Activated naive CD8-positive, alpha-beta T cell treated with anti-CD3 and anti-CD28 coated beads, Interleukin-2, amount 50 U/mL, for 24 hours (primary cell): ENCODE data around the gene ATXN10.
"Not testable (repeated sequence)": the region's sequence is repeated elsewhere in the genome, so short reads cannot be mapped to it uniquely, and the experiment has no call there.

Experiments used
- ATAC-seq: fragments of 150-1000 bp; cut with Tn5 transposase; one replicate; pipeline ENCODE4 v1.10.0; 2021
- DNase-seq: peaks from one replicate; pipeline ENCODE4 v3.0.0; 2021
- H3K27ac Mint-ChIP-seq: one replicate; pipeline ENCODE4 v1.8.0; 2021; ENCODE audit warnings: mild to moderate bottlenecking, mixed read lengths
- H3K27me3 Mint-ChIP-seq: one replicate; pipeline ENCODE4 v1.8.0; 2021; ENCODE audit warnings: mixed read lengths
- H3K36me3 Mint-ChIP-seq: one replicate; pipeline ENCODE4 v1.8.0; 2021; ENCODE audit warnings: low read depth, mixed read lengths
- H3K4me1 Mint-ChIP-seq: one replicate; pipeline ENCODE4 v1.8.0; 2021; ENCODE audit warnings: mixed read lengths
- H3K4me3 Mint-ChIP-seq: one replicate; pipeline ENCODE4 v1.8.0; 2021; ENCODE audit warnings: mild to moderate bottlenecking, moderate library complexity, mixed read lengths
- H3K9me3 Mint-ChIP-seq: one replicate; pipeline ENCODE4 v1.8.0; 2021; ENCODE audit warnings: mixed read lengths

Gene ATXN10

DNA sequence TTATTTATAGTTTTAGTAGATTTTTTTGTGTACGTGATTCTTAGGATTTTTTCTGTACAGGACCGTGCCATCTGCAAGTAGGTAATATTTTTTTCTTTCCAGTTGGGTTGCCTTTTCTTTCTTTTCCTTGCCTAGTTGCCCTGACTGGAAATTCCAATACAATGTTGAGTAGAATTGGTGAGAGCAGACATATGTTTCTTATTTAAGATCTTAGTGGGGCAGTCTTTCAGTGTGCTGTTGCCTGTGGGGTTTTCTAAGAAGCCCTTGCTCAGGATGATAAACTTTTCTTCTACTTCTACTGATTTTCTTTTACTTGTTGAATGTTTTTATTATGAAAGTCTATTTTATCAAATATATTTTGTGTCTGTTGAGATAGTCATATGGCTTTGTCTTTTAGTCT lies 33.0 kb downstream of the ATXN10 start:
- H3K27ac Mint-ChIP-seq, result no peak overlapping the region
- H3K4me3 Mint-ChIP-seq, result no peak overlapping the region
- H3K4me1 Mint-ChIP-seq, result peaks cover 16% of the 10 kb centered on the region
- DNase-seq, result no peak
- peaks cover 68% of the 10 kb centered on the region for H3K36me3 Mint-ChIP-seq
- no peak for ATAC-seq
- H3K9me3 Mint-ChIP-seq, result no peaks in the 10 kb centered on the region
- H3K27me3 Mint-ChIP-seq, result no peaks in the 10 kb centered on the region

DNA sequence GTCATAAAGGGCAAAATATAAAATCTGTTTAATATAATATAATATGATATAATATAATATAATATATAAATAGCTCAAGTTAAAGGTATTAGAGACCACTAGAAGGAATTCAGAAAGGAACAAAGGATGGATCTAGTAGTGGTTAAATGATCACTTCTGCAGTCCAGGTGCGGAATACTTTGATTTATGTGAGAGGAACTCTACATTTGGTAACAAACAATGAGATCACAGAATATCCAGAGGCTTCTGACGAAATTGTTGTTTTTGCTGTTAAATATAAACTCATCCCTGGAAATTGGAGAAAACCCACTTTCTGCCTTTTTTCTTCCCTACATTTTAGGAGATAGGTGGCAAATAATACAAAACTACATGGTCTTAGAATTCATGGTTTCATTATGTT lies 36.0 kb downstream of the ATXN10 start:
- ATAC-seq, result no peak
- Mint-ChIP-seq H3K27ac (no peak overlapping the region), H3K4me3 (no peak overlapping the region), H3K4me1 (peaks cover 23% of the 10 kb centered on the region), H3K36me3 (peaks cover 67% of the 10 kb centered on the region), H3K27me3 (no peaks in the 10 kb centered on the region), H3K9me3 (no peaks in the 10 kb centered on the region)
- DNase-seq, result no peak

DNA sequence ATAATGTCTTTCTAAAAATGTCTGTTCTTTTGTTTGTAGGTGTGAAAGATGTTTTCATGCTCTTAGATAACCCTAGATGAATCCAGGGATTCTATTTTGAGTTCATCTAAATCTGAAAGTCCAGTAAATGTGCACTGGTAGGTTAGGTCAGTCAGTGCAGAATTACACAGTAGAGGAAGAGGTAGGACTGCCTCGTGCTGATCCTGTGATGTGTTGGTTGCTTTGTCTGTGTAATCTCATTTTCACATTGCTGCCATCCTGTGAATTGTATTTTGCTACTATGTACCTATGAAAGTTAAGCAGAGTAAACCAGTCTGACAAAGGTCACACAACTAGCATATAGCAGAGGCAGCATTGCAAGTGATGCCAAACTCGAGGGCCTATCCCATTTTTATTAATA lies 36.5 kb downstream of the ATXN10 start:
- Mint-ChIP-seq H3K9me3 (no peaks in the 10 kb centered on the region), H3K4me1 (peaks cover 23% of the 10 kb centered on the region), H3K27me3 (no peaks in the 10 kb centered on the region), H3K4me3 (no peak overlapping the region), H3K36me3 (peaks cover 63% of the 10 kb centered on the region), H3K27ac (no peak overlapping the region)
- ATAC-seq (no peak), DNase-seq (no peak)

DNA sequence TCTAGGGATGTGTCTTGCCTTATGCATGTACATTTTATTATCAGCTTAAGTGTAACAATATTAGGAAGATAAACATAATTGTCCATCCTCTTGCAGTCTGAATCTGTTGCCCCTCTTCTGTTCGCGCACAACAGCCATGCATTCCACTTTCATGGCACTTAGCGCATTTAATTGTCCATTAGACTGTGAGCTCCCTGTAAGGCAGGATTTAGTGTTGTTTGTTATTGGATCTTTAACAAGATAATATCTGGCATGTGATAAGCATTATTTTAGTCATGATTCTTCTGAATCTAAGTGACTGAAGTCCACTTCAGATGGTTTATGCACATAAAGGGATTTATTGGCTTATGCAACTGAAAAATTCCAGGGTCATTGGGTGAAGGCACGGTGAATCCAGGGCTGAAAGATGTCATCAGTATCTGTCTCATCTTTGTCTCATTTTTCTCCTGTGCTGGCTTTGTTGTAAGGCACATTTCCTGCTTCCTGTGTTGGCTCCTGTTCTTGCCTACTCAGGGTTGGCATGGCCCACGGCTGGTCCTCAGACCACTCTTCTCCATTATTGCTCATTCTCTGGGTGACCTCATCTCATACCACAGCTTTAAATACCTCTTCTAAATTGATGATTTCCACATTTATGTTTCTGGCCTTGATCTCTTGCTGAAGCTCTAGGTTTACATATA lies 37.6 kb downstream of the ATXN10 start:
- peaks cover 23% of the 10 kb centered on the region for H3K4me1 Mint-ChIP-seq
- H3K27ac Mint-ChIP-seq, result peak overlapping the region; percentile 40
- H3K4me3 Mint-ChIP-seq, result no peak overlapping the region
- no peaks in the 10 kb centered on the region for H3K27me3 Mint-ChIP-seq
- peaks cover 59% of the 10 kb centered on the region for H3K36me3 Mint-ChIP-seq
- H3K9me3 Mint-ChIP-seq, result no peaks in the 10 kb centered on the region
- ATAC-seq, result peak; percentile 76
- DNase-seq, result no peak

DNA sequence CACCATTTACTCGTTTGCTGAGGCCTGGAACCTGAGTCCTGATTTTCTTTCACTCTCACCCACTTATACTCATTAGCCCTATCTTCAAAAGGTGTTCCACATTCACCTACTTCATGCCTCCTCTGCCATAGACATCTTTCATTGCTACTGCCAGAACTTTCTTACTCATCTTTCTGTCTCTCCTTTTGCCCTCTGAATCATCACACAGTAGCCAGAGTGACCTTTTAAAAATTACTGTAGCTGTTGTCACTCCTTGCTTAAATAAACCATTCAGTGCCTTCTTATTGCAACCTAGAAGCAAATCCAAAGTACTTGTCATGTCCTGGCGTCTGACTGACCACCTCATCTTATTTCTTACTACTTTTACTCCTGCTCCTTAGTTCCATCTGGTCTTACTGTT lies 38.2 kb downstream of the ATXN10 start:
- ATAC-seq, result peak; percentile 84
- no peak overlapping the region for H3K4me3 Mint-ChIP-seq
- peak overlapping the region; percentile 30 for H3K27ac Mint-ChIP-seq
- peaks cover 56% of the 10 kb centered on the region for H3K36me3 Mint-ChIP-seq
- H3K9me3 Mint-ChIP-seq, result no peaks in the 10 kb centered on the region
- peaks cover 23% of the 10 kb centered on the region for H3K4me1 Mint-ChIP-seq
- no peak for DNase-seq
- no peaks in the 10 kb centered on the region for H3K27me3 Mint-ChIP-seq

DNA sequence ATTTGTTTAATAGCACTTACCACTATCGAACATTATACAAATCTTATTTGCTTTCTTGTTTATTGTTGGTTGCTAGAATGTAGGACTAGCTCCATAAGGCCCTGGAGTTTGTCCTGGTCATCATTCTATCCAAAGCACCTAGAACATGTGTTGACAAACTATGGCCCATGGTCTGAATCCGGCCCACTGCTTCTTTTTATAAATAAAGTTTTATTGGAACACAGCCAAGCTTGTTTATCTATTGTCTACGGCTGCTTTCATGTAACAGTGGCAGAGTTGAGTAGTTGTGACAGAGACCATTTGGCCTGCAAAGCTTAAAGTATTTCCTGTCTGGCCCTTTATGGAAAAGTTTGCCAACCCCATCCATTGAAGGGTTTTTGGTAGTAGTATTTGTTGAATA lies 38.8 kb downstream of the ATXN10 start:
- Mint-ChIP-seq H3K27me3 (no peaks in the 10 kb centered on the region), H3K4me3 (no peak overlapping the region), H3K36me3 (peaks cover 56% of the 10 kb centered on the region), H3K27ac (no peak overlapping the region), H3K9me3 (no peaks in the 10 kb centered on the region), H3K4me1 (peaks cover 23% of the 10 kb centered on the region)
- DNase-seq (no peak), ATAC-seq (no peak)

DNA sequence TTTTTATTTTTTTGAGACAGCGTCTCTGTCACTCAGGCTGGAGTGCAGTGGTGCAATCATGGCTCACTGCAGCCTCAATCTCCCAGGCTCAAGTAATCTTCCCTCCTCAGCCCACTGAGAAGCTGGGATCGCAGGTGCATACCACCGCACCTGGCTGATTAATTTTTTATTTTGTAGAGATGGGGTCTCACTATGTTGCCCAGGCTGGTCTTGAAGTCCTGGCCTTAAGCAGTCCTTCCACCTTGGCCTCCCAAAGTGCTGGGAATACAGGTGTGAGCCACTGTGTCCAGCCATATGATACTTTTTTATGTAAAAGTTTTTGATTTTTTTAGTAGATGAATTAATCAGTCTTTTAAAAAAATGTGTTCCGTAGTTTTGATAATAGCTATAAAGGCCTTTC lies 42.8 kb downstream of the ATXN10 start:
- H3K27me3 Mint-ChIP-seq, H3K4me3 Mint-ChIP-seq, H3K9me3 Mint-ChIP-seq, ATAC-seq, H3K27ac Mint-ChIP-seq, DNase-seq: not testable (repeated sequence)
- H3K36me3 Mint-ChIP-seq, result peaks cover 41% of the 10 kb centered on the region
- H3K4me1 Mint-ChIP-seq, result peaks cover 12% of the 10 kb centered on the region

DNA sequence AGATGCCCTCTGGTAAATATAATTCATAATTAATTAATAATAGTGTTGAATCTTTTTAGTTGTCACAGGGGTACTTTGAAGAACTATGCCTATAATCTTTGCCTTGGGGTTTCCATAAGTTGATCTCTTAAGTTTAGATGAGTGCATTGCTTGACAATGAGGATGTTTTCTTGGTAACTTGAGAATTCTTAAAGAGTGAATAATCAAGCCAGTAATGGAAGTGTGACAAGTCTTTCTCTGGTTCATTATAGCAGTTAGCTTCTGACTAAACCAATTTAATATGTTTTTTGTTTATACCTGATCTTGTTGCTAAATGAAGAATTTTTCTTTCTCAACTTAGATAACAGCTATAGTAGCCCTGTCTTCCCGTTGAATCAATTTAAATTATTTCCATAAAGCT lies 46.2 kb downstream of the ATXN10 start:
- H3K36me3 Mint-ChIP-seq, result peaks cover 37% of the 10 kb centered on the region
- peaks cover 9% of the 10 kb centered on the region for H3K4me1 Mint-ChIP-seq
- no peaks in the 10 kb centered on the region for H3K9me3 Mint-ChIP-seq
- H3K27ac Mint-ChIP-seq, result no peak overlapping the region
- DNase-seq (no peak), ATAC-seq (no peak)
- H3K4me3 Mint-ChIP-seq, result no peak overlapping the region
- H3K27me3 Mint-ChIP-seq, result no peaks in the 10 kb centered on the region

DNA sequence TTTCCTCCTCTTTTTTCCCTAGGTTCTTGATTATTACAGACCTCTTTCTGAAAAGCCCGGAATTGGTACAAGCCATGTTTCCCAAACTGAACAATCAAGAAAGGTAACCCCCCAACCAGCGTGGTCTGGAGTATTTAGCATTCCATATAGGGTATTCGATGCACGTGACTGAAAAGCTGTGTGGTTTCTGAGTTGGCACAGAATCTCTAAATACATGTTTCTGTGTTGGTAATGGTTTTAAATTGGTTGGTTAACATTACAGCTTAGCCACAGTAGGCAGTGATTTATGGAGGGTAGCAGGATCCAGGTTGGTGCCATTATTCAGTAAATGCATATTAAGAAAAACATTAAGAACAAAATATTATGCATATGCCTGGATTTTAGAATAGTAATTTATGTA lies 46.8 kb downstream of the ATXN10 start:
- DNase-seq (no peak), ATAC-seq (no peak)
- H3K4me1 Mint-ChIP-seq, result peaks cover 11% of the 10 kb centered on the region
- no peak overlapping the region for H3K4me3 Mint-ChIP-seq
- H3K27ac Mint-ChIP-seq, result no peak overlapping the region
- no peaks in the 10 kb centered on the region for H3K9me3 Mint-ChIP-seq
- peaks cover 37% of the 10 kb centered on the region for H3K36me3 Mint-ChIP-seq
- H3K27me3 Mint-ChIP-seq, result no peaks in the 10 kb centered on the region

DNA sequence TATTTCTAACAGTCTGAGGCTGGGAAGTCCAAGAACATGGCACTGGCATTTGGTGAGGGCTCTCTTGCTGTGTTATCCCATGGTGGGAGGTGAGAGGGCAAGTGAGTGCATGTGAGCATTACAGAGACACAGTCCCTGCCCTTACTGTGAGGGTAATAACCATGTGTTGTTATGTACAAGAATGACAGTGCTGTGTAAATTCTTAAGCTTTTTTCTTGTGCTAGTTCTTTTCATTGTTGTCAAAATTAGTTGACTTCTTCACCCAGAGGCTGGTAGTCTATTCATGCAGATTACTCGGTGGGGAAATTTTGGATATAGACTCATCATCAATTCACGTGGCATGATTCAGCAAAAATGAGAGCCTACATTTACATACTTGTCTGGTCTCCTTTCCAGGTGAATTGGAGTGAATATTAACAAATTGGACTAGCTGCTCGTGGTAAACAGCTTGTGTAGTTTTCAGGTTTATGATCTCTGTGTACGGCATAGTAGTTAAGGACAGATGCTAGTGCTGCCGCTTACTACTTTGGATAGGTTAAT lies 49.3 kb downstream of the ATXN10 start:
- H3K27me3 Mint-ChIP-seq, result no peaks in the 10 kb centered on the region
- DNase-seq (no peak), ATAC-seq (no peak)
- no peaks in the 10 kb centered on the region for H3K9me3 Mint-ChIP-seq
- H3K4me1 Mint-ChIP-seq, result peaks cover 27% of the 10 kb centered on the region
- peaks cover 33% of the 10 kb centered on the region for H3K36me3 Mint-ChIP-seq
- no peak overlapping the region for H3K27ac Mint-ChIP-seq
- no peak overlapping the region for H3K4me3 Mint-ChIP-seq

DNA sequence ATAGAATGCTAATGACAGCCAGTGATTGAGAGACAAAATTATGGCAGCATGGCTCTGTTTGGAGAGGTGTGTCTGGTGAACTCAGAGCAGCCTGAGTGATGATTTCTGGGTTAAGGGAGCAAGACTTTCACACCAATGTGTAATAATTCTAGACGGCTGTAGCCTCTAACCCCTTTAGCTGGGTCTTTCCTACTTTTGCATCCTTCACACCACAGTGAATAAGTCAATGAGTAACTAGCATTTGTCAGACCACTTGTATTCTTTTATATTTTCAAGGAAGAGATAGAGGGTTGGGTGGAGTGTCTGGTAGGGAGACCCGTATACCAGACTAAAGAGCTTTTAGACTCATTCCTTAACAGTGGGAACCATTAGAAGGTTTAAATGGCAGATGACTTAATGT lies 50.4 kb downstream of the ATXN10 start:
- Mint-ChIP-seq H3K36me3 (peaks cover 31% of the 10 kb centered on the region), H3K4me3 (no peak overlapping the region), H3K4me1 (peaks cover 34% of the 10 kb centered on the region), H3K9me3 (no peaks in the 10 kb centered on the region), H3K27ac (no peak overlapping the region), H3K27me3 (no peaks in the 10 kb centered on the region)
- no peak for ATAC-seq
- no peak for DNase-seq

DNA sequence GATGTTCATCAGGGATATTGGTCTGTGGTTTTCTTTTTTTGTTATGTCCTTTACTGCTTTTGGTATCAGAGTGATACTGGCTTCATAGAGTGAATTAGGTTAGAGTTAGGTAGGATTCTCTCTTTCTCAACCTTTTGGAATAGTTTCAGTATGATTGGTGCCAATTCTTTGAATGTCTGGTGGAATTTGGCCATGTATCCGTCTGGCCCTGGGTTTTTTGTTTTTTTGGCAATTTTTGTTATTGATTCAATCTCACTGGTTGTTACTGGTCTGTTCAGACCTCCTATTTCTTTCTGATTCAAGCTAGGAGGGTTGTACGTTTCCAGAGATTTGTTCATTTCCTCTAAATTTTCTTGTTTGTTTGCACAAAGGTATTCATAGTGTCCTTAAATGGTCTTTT lies 54.4 kb downstream of the ATXN10 start:
- Mint-ChIP-seq H3K4me1 (peaks cover 36% of the 10 kb centered on the region), H3K4me3 (no peak overlapping the region), H3K36me3 (peaks cover 30% of the 10 kb centered on the region), H3K9me3 (no peaks in the 10 kb centered on the region), H3K27me3 (no peaks in the 10 kb centered on the region), H3K27ac (no peak overlapping the region)
- no peak for ATAC-seq
- DNase-seq, result no peak

DNA sequence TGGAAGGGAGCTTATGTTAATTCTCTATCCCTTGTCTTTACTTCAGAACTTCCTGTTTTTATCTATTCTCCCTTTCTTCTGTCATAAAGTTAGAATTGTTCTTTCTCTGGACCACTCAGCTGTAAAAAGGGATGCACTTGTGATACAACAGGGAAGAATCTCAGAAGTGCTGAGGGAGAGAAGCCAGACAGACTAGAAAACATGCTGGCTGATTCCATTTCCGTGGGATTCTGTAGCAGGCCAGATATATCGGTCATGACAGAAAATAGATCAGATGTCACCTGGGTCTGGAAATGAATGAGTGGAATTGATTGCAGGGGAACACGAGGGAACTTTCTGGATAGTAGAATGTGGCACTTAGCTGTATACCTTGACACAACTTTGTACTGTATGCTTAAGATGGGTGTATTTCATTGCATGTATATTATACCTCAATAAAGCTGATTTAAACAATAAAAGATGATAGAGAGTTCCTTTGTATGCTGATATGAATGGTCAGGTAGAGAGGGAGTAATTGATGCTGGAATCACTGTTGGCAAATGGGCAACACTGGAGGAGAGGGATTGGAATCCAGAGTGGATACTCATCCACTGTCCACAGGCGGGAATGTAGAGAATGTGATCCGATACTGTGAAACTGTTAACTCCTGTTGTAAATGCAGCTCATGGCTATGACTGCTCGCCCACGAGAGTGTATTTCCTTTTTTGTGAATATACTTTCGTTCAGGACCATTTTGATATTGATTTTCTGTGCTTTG lies 59.6 kb downstream of the ATXN10 start:
- Mint-ChIP-seq H3K27me3 (no peaks in the 10 kb centered on the region), H3K4me3 (no peak overlapping the region), H3K27ac (no peak overlapping the region), H3K9me3 (no peaks in the 10 kb centered on the region), H3K36me3 (peaks cover 16% of the 10 kb centered on the region), H3K4me1 (peaks cover 11% of the 10 kb centered on the region)
- no peak for ATAC-seq
- no peak for DNase-seq

DNA sequence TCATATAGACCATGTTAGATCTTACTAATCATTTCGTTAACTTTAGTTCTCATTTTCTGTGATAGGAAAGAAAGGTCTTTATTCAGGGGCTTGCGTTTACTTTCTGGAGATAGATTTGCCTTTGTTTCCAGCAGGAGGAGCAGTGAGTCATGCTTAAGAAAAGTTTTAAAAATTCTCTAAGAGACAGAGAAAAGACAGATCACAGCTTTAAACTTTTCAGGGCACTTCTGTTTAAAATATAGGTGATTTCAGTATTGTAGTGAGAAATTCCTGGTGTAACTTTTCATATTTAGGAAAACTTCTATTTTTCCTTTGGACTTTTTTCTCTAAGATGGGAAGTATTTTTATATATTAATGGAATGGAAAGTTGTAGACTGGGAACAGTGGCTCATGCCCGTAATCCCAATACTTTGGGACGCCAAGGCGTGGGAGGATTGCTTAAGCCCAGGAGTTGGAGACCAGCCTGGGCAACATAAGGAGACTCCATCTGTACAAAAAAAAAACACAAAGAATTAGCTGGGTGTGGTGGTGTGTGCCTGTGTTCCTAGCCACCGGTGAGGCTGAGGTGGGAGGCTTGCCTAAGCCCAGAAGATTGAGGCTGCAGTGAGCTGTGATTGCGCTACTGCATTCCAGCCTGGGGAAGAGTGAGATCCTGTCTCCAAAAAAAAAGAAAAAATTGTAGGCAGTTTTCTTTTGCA lies 60.3 kb downstream of the ATXN10 start:
- ATAC-seq (no peak), DNase-seq (no peak)
- Mint-ChIP-seq H3K27me3 (no peaks in the 10 kb centered on the region), H3K4me1 (peaks cover 6% of the 10 kb centered on the region), H3K27ac (no peak overlapping the region), H3K36me3 (peaks cover 23% of the 10 kb centered on the region), H3K9me3 (no peaks in the 10 kb centered on the region), H3K4me3 (no peak overlapping the region)

DNA sequence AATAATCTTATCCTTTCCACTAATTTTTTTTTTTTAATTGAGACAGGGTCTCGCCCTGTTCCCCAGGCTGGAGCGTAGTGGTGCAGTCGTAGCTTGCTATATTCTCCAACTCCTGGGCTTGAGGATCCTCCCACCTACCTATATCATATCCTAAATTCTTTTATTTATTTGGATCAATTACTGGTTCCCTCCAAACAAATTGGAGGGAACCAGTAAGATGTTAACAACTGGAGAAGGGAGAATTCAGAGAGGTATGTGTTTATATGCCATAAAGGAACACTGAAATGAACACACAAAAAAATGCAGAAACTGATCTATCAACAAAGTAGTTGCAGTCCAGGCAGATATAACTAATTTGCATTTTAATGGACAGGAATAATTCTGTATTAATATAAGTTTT lies 63.6 kb downstream of the ATXN10 start:
- H3K36me3 Mint-ChIP-seq, result peaks cover 46% of the 10 kb centered on the region
- ATAC-seq, result no peak
- H3K27me3 Mint-ChIP-seq, result no peaks in the 10 kb centered on the region
- H3K4me1 Mint-ChIP-seq, result peaks cover 7% of the 10 kb centered on the region
- no peak overlapping the region for H3K4me3 Mint-ChIP-seq
- H3K27ac Mint-ChIP-seq, result no peak overlapping the region
- no peak for DNase-seq
- H3K9me3 Mint-ChIP-seq, result no peaks in the 10 kb centered on the region
